Epithelial cell of proximal tubule (primary cell): ENCODE results near the gene NDUFB3. TPM values are rescaled to one million over a fixed set of nuclear protein-coding genes. Genes with fewer than 3 reads are reported as not detected.
"Not testable (repeated sequence)": the region's sequence is repeated elsewhere in the genome, so short reads cannot be mapped to it uniquely, and the experiment has no call there.

Experiments used
- DNase-seq: peaks from one replicate; pipeline ENCODE4 v3.0.0-alpha.2; 2011; ENCODE audit warnings: low read depth
- H3K4me3 ChIP-seq: 2 replicates; pipeline ENCODE4 v1.5.1; 2011; ENCODE audit warnings: low read depth, mild to moderate bottlenecking, low read length
- total RNA-seq: library from RNA; depleted of rRNA; stranded (reverse); fragments of >200 nt; gene quantifications from 2 replicates; pipeline ENCODE4 v1.2.3, GENCODE V29; 2015
- TF ChIP-seq, protein P1 (sequence below): conservative IDR thresholded peaks from 2 replicates; pipeline ENCODE4 v1.5.1; 2012; ENCODE audit warnings: low read depth, mild to moderate bottlenecking, low read length

NDUFB3 gene
- total RNA-seq, 1 donor from 2014 or later = 138 TPM

DNA sequence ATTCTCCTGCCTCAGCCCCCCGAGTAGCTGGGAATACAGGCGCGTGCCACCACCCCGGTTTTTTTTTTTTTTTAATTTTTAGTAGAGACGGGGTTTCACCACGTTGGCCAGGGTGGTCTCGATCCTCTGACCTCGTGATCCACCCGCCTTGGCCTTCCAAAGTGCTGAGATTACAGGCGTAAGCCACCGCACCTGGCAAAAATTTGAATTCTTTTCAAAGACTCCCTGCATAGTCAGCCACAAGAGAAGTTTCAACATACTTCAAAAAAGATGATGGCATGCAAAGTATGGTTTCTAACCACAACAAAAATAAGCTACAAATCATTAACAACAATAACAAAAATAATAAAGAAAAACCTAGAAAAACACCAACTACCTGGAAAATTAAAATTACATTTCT lies 22.3 kb upstream of the NDUFB3 start:
- TF ChIP-seq, protein P1, sequence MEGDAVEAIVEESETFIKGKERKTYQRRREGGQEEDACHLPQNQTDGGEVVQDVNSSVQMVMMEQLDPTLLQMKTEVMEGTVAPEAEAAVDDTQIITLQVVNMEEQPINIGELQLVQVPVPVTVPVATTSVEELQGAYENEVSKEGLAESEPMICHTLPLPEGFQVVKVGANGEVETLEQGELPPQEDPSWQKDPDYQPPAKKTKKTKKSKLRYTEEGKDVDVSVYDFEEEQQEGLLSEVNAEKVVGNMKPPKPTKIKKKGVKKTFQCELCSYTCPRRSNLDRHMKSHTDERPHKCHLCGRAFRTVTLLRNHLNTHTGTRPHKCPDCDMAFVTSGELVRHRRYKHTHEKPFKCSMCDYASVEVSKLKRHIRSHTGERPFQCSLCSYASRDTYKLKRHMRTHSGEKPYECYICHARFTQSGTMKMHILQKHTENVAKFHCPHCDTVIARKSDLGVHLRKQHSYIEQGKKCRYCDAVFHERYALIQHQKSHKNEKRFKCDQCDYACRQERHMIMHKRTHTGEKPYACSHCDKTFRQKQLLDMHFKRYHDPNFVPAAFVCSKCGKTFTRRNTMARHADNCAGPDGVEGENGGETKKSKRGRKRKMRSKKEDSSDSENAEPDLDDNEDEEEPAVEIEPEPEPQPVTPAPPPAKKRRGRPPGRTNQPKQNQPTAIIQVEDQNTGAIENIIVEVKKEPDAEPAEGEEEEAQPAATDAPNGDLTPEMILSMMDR = no peak
- H3K4me3 ChIP-seq = no peak overlapping the region
- DNase-seq = no peak

DNA sequence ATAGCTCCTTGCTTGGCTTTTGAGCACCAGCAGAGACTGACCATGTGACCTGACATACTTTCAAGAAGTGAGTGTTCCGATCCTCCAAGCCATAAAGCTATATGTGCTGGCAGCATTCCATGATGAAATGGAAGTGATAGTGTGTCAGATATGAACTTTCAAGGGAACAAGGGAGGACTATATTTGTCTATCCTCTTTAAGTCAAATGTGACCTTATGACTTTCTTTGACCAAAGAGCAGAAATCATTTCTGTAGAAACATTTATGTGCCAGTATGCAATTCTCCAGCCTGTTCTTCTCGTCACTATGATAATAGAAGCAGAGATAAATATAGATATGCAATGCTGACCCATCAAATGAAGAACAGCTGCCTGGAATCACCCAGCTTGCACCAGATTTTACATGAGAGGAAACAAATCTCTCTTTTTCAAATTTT lies 14.7 kb upstream of the NDUFB3 start:
- no peak for DNase-seq
- no peak overlapping the region for H3K4me3 ChIP-seq
- TF ChIP-seq, protein P1 = no peak

DNA sequence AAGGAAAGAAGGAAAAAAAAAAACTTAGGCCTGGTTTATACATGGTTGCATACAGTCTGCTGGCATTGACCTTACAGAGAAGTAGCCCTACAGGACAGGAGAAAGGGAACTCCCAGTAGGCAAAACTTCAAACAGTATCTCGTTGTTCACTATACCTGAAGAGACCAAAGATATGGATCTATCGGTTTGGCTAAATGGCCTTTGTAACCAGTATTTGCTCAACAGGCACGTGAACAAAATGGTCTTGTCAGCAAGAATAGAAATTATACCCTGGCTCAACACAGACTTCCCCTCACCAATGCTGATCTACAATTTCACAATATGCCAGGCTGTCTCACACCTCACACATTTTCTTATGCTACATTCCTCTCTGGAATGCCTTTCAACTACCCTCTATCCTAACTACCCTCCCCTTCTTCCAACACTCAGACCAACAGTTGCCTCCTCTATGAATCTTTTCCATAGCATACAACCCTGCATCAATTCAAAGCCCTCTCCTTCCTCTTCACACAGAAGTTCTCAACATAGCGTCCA lies 14.0 kb upstream of the NDUFB3 start:
- TF ChIP-seq, protein P1 = no peak
- no peak overlapping the region for H3K4me3 ChIP-seq
- DNase-seq = no peak

DNA sequence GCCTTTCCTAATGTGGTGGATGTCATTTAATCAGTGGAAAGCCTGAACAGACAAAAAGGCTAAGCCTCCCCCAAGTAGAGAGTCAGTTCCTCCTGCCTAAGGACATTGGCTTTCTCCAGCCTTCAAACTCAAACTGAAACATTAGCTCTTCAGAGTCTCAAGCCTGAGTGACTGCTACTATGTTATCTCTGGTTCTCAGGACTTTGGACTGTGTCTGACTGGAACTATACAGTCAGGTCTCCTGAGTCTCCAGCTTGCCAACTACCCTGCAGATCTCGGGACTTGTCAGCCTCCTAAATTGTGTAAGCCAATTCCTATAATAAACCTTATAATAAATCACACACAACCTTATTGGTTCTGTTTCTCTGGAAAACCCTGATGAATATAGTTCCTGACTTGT lies 12.9 kb upstream of the NDUFB3 start:
- no peak overlapping the region for H3K4me3 ChIP-seq
- TF ChIP-seq, protein P1 = no peak
- no peak for DNase-seq

DNA sequence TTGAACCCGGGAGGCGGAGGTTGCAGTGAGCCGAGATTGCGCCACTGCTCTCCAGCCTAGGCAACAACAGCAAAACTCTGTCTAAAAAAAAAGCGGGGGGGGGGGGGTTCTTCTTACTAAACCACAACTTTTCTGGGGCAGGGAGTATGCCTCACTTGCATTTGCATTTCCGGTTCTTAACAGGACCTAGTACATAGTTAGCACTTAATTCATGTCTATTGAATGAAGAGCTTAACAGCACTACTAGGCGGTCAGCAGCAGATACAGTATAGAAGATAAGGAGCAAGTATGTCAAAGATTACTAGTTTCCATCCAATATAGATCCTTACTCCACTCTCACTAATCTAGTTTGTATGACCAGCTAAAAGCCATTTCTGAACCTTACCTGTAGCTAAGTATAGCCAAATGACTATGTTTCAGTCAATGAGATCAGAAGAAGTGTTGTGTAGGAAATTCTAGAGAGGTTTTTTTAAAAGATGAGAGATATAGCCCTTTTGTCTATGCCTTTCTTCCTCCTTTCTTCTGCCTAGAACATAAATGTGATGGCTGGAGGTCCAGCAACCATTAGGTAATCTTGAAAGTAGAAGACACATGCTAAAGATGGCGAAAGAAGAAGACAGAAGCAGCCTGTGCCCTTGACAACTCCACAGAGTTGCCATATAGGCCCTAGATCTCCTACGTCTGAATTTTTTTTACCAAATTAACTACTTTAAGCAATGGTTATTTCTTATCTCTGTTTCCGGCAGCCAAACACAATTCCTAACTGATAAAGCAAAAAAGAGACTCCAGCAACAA lies 11.6 kb upstream of the NDUFB3 start:
- TF ChIP-seq, protein P1 = no peak
- DNase-seq = no peak
- no peak overlapping the region for H3K4me3 ChIP-seq

DNA sequence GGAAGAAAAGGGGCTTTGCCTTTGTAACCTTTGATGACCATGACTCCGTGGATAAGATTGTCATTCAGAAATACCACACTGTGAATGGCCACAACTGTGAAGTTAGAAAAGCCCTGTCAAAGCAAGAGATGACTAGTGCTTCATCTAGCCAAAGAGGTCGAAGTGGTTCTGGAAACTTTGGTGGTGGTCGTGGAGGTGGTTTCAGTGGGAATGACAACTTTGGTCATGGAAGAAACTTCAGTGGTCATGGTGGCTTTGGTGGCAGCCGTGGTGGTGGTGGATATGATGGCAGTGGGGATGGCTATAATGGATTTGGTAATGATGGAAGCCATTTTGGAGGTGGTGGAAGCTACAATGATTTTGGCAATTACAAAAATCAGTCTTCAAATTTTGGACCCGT lies 8.3 kb upstream of the NDUFB3 start:
- H3K4me3 ChIP-seq, DNase-seq: not testable (repeated sequence)

DNA sequence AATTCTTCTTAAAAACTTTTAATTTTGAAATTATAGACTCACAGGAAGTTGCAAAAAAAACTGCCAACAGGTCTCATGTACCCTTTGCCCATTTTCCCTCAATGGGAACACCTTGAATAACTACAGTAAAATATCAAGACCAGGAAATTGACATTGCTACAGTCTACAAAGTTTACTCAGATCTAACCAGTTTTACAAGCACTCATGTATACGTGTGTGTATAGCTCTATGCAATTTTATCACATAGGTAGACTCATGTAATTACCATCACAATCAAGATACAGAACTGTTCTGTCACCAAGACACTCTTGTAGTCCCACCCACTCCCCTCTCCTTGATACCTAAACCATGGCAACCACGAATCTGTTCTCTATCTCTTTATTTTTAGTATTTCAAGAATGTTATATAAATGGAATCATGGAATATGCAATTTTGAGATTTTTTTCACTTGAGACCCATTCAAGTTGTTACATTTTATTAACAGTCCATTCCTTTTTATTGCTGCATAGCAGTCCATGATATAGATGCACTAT lies 6.9 kb upstream of the NDUFB3 start:
- no peak overlapping the region for H3K4me3 ChIP-seq
- TF ChIP-seq, protein P1 = no peak
- DNase-seq = no peak
